Duodenal mucosa (tissue), 2 donors: Measurements from ENCODE around the gene NRN1L.
A peak's percentile ranks its signal among the peaks of the same experiment; 100 is the strongest.

ENCODE experiments used
- H3K27ac ChIP-seq: one replicate; pipeline ENCODE4 v1.7.0; 2013; ENCODE audit warnings: low read depth, low read length
- H3K27me3 ChIP-seq, 2 donors: one replicate each; pipeline ENCODE4 v1.7.0; 2013; ENCODE audit warnings: low read length in 2 of 2, control low read depth in 1 of 2; ENCODE audit not compliant: insufficient read depth in 2 of 2, control insufficient read depth in 1 of 2
- H3K36me3 ChIP-seq, 2 donors: one replicate each; pipeline ENCODE4 v1.7.0; 2013; ENCODE audit warnings: low read length in 2 of 2, control low read depth in 1 of 2; ENCODE audit not compliant: insufficient read depth in 2 of 2, control insufficient read depth in 1 of 2
- H3K4me1 ChIP-seq, 2 donors: one replicate each; pipeline ENCODE4 v1.7.0; 2013; ENCODE audit warnings: low read length in 2 of 2, control low read depth in 1 of 2; ENCODE audit not compliant: insufficient read depth in 2 of 2, control insufficient read depth in 1 of 2
- H3K4me3 ChIP-seq, 2 donors: one replicate each; pipeline ENCODE4 v1.7.0; 2013; ENCODE audit warnings: low read length in 2 of 2, low read depth in 1 of 2
- H3K9ac ChIP-seq, 2 donors: one replicate each; pipeline ENCODE4 v1.7.0; 2013; ENCODE audit warnings: low read length in 2 of 2, low read depth in 1 of 2
- H3K9me3 ChIP-seq, 2 donors: one replicate each; pipeline ENCODE4 v1.7.0; 2013; ENCODE audit warnings: low read length in 2 of 2, control low read depth in 1 of 2; ENCODE audit not compliant: control insufficient read depth in 1 of 2

Gene NRN1L

DNA sequence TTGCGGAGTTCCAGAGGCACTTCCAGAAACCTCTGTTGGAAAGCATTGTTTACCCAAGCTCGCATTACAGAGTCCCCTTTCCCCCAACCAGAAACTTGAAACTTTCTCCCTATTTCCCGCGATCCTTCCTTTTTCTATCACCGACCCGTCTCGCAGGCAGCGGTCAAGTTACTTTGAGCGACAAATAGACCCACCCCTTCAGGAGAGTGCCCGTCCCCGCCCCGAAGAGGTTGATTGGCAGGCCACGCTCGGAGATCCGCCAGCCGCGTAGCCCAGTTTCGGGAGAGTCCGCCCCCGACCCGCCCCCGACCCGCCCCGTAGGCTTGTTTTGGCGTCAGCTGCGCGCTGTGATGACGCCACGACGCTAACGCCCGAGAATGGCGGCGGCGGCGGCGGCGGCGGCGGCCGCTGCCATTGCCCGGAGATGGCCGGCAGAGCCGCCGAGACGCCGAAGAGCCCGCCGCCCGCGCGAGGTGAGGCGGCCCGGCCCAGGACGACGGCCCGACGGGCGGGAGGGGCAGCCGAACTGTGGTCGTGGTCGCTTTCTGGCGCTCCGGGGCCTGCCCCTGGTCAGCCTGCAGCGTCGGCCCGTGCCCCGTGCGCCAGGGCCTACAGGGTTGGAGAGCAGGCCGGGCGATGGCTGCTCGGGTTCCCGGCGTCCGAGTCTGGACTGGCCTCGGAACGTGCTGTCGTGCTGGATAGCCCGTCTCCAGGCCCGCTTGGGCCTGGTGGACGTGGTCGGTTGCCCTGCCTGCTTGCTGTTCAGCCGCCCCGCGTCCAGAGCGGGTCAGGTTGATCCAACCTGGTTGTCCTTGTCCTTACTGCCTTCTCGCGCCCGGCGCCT, 8.4 kb downstream of the NRN1L start, which contains the start of gene PSKH1:
Gene PSKH1, plus strand, starts transcription at position 356 of the 844 bp plus-strand sequence. CDS start 15,496 bp downstream, outside the sequence.
- H3K4me3 ChIP-seq, result peak within 1 kb of the TSS; percentile 84 to 88
- H3K36me3 ChIP-seq, result peaks cover 0 to under 1% of the 10 kb centered on the region in 2 donors
- peak within 1 kb of the TSS; percentile 97 to 98 for H3K9ac ChIP-seq
- H3K27ac ChIP-seq, result peak within 1 kb of the TSS; percentile 95
- peaks cover 9 to 17% of the 10 kb centered on the region in 2 donors for H3K4me1 ChIP-seq
- H3K9me3 ChIP-seq, result no peaks in the 10 kb centered on the region
- no peaks in the 10 kb centered on the region for H3K27me3 ChIP-seq

- Histone ChIP-seq H3K9me3 (no peaks in the 10 kb centered on the region), H3K36me3 (no peaks in the 10 kb centered on the region), H3K27ac (peak overlapping the region; percentile 95), H3K27me3 (no peaks in the 10 kb centered on the region), H3K4me1 (peaks cover 9 to 17% of the 10 kb centered on the region in 2 donors), H3K4me3 (peak overlapping the region; percentile 84 to 88), H3K9ac (peak overlapping the region; percentile 97 to 98)
Observed at GRCh38 chr16:67893743-67894399, 9.2 kb downstream of the NRN1L start.

DNA sequence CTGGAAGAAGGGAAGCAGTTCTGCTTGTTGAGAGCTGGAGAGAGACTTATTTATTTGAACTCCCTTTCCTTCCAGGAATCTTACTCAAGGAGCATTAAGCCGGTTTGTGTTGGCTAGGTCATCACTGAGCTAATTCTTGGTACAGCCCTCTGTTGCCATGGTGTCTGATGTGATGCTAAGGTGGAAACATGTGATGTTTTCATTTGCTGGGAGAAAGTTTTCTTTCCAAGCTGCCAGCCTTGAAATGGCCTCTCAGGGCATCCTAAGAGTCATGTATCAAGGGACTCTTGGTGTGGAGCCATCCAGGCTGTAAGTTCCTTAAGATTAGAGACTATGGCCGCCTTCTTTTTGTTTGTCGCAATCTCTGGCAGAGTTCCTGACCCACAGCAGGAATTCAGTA, 12.5 kb downstream of the NRN1L start:
- no peaks in the 10 kb centered on the region for H3K27me3 ChIP-seq
- H3K4me1 ChIP-seq, result peaks cover 9 to 17% of the 10 kb centered on the region in 2 donors
- H3K9me3 ChIP-seq, result no peaks in the 10 kb centered on the region
- H3K9ac ChIP-seq, result no peak overlapping the region
- peaks cover 0 to 3% of the 10 kb centered on the region in 2 donors for H3K36me3 ChIP-seq
- H3K27ac ChIP-seq, result no peak overlapping the region
- H3K4me3 ChIP-seq, result no peak overlapping the region

DNA sequence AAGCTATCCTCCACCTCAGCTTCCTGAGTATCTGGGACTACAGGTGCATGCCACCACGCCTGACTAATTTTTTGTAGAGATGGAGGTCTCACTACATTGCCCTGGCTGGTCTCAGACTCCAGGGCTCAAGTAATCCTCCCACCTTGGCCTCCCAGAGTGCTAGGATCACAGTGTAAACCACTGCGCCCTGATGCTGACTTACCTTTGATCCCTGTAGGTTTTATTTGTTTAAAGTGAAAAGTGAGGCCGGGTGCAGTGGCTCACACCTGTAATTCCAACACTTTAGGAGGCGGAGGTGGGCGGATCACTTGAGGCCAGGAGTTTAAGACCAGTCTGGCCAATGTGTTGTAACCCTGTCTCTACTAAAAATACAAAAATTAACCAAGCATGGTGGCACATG, 17.0 kb downstream of the NRN1L start:
- Histone ChIP-seq H3K4me3 (no peak overlapping the region), H3K27me3 (no peaks in the 10 kb centered on the region), H3K4me1 (peaks cover 0 to 1% of the 10 kb centered on the region in 2 donors), H3K9me3 (no peaks in the 10 kb centered on the region), H3K36me3 (peaks cover 0 to 12% of the 10 kb centered on the region in 2 donors), H3K9ac (no peak overlapping the region), H3K27ac (no peak overlapping the region)

- H3K27me3 ChIP-seq, result no peaks in the 10 kb centered on the region
- H3K4me3 ChIP-seq, result no peak overlapping the region
- no peak overlapping the region for H3K9ac ChIP-seq
- H3K9me3 ChIP-seq, result no peaks in the 10 kb centered on the region
- no peaks in the 10 kb centered on the region for H3K4me1 ChIP-seq
- H3K36me3 ChIP-seq, result peaks cover 0 to 12% of the 10 kb centered on the region in 2 donors
- no peak overlapping the region for H3K27ac ChIP-seq
Observed at GRCh38 chr16:67902831-67903230, 18.1 kb downstream of the NRN1L start.

GRCh38 chr16:67907397-67908180, 22.9 kb downstream of the NRN1L start:
- no peaks in the 10 kb centered on the region for H3K4me1 ChIP-seq
- H3K27me3 ChIP-seq, result no peaks in the 10 kb centered on the region
- H3K9ac ChIP-seq, result no peak overlapping the region
- no peaks in the 10 kb centered on the region for H3K9me3 ChIP-seq
- no peak overlapping the region for H3K27ac ChIP-seq
- H3K36me3 ChIP-seq, result peaks cover 13 to 36% of the 10 kb centered on the region in 2 donors
- no peak overlapping the region for H3K4me3 ChIP-seq

- H3K9me3 ChIP-seq, result no peaks in the 10 kb centered on the region
Observed at GRCh38 chr16:67909056-67909742, 24.5 kb downstream of the NRN1L start.

DNA sequence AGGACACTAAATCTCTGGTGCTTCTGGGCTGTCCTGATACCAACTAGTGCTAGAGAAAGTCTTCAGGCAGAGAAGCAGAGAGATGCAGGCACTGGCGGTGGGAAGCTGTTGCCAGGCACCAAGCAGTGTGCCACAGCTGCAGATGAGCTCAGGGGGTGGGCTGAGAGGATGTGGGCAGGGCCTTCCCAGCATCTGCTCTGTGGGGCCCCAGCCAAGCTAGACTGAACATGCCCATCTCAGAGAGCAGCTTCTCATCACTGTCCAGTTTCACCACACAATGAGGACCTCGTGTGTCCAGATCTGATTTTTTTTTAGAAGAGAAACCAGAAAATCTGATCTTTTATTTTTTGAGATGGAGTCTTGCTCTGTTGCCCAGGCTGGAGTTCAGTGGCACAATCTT, 25.5 kb downstream of the NRN1L start:
- Histone ChIP-seq H3K27me3 (no peaks in the 10 kb centered on the region), H3K27ac (no peak overlapping the region), H3K4me3 (no peak overlapping the region), H3K9me3 (no peaks in the 10 kb centered on the region), H3K4me1 (no peaks in the 10 kb centered on the region), H3K9ac (no peak overlapping the region), H3K36me3 (peaks cover 16 to 33% of the 10 kb centered on the region in 2 donors)

More at GRCh38 chr16:67909056-67909742, 24.5 kb downstream of the NRN1L start:
- Histone ChIP-seq H3K27ac (no peak overlapping the region), H3K36me3 (peaks cover 16 to 27% of the 10 kb centered on the region in 2 donors), H3K9ac (no peak overlapping the region), H3K27me3 (no peaks in the 10 kb centered on the region), H3K4me3 (no peak overlapping the region), H3K4me1 (no peaks in the 10 kb centered on the region)

- Histone ChIP-seq H3K27me3 (no peaks in the 10 kb centered on the region), H3K4me1 (peaks cover 0 to 3% of the 10 kb centered on the region in 2 donors), H3K36me3 (peaks cover 18 to 55% of the 10 kb centered on the region in 2 donors), H3K9me3 (no peaks in the 10 kb centered on the region), H3K9ac (no peak overlapping the region), H3K27ac (no peak overlapping the region), H3K4me3 (no peak overlapping the region)
Observed at GRCh38 chr16:67914758-67915495, 30.2 kb downstream of the NRN1L start.
